Activated naive CD4-positive, alpha-beta T cell treated with anti-CD3 and anti-CD28 coated beads, Interleukin-2, amount 50 U/mL, for 16 hours (primary cell): ENCODE data around the gene GALNT2.

Experiments used
- DNase-seq: peaks from one replicate; pipeline ENCODE4 v3.0.0-alpha.2; 2020

Gene GALNT2

DNA sequence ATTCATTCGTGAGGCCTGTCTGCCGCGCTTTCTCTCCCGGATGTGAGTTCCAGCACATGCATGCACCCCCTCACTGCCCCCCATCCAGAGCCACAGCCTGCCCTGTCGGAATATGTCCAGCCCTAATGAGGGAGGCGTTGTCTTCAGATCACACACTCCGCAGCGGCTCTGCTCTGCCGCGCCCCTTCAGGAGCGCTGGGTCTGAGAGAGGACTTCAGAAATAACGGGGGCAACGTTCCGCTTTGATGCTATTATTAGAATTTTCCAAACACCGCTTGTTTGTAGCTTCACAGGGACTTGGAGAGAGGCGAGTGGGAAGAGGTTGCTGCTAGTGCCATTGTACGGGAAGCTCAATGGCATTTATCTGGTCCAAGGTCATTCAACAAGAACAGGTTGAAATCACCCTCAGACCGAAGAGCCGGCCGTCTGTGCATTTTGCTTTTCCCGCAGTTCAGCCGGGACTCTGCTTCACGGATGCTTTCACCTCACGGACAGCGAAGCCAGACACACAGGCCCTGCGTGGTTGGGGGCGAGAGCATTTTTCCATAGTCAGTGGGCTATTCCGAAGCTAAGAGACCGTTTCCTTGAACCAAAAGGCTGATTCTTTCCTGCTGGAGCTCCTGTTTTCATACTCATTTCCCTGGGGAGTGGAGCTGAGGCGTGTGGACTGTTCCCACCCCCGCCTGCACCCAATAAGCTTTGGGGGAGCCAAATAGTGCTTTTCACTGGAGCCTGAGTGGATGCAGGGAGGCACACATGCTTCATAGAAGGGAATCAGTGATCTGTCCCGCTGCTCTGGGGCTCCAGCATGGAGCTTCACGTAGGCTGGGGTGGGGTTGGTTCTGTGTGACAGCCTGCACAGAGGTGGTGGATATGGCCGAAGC lies 69.7 kb downstream of the GALNT2 start:
- DNase-seq, result no peak

DNA sequence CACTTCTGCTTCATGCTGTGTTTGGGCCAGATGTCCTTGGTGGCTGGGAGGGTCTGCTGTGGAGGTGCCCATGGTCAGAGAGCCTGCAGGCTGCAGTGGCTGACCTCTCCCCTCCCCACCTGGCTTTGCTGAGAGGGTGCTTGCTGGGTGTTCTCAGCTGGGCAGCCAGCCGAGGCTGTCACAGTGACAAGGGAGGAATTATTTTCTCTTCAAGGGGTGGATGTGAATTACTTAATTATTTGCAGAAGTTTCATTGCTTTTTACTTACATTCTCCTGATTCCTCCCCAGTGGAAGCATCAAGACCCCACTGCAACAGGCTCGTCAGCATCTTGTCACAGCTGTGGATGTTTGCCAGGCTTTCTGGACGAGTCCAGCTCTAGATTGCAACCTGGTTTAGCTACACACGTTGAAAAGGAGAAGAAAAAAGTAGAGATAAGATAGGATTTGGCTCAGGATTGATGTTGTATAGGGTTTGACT lies 70.3 kb downstream of the GALNT2 start:
- no peak for DNase-seq

DNA sequence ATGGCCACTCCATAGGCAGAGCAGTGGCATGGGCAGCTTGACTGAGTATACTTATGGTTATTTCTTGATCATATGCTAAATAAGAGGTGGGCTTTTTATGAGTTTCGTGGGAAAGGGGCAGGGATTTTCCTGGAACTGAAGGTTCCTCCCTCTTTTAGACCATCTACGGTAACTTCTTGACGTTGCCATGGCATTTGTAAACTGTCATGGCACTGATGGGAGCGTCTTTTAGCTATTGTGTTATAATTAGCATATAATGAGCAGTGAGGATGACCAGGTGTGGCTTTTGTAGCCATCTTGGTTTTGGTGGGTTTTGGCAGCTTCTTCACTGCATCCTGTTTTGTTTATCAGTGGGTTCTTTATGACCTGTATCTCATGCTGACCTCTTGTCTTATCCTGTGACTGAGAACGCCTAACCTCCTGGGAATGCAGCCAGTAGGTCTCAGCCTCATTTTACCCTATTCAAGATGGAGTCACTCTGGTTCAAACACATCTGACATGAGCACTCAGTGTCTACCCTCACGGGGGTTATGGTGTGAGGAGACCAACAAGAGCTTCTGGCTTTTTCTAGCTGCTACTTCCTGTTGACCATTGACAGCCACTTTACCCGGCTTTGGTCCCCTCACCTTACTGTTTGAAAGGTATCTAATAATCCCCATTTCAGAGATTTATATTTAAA lies 71.7 kb downstream of the GALNT2 start:
- DNase-seq, result no peak

DNA sequence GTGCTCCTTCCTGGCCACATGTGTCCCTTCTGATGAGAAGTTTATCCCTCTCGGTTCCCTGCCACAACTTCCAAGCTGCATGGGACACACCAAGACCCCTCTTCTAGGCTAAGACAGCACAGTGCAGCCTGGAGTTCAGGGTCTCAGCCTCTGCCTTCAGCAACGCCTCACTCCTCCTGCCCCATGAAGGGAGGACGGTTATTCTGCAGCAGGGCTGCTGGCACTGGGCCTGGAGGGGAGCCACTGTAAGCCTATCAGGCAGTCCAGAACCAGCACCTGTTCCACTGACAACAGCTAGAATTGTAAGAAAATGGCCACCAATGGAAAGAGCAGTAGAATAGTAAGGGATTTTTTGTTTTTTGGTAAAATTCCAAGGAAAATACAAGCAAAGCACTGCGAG lies 72.3 kb downstream of the GALNT2 start:
- DNase-seq, result no peak

DNA sequence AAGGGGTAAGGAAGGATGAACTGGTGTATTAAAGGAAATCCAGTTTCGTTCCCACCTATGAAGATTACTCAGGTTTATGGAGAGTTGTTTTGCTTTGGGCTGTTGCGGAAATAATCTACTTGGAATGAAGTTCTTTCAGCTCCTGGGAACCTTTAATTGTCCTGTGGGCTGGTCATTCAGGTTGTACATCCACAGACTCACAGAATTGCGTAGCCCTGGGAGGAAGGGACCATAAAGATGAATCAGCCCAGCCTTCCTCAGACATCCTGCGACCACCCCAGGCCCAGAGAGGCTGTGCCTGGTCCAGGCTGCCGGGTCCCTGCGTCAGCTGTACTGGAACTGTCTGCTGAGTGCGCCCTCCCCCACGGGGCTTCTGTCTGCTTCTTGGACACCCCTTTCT lies 72.7 kb downstream of the GALNT2 start:
- no peak for DNase-seq

DNA sequence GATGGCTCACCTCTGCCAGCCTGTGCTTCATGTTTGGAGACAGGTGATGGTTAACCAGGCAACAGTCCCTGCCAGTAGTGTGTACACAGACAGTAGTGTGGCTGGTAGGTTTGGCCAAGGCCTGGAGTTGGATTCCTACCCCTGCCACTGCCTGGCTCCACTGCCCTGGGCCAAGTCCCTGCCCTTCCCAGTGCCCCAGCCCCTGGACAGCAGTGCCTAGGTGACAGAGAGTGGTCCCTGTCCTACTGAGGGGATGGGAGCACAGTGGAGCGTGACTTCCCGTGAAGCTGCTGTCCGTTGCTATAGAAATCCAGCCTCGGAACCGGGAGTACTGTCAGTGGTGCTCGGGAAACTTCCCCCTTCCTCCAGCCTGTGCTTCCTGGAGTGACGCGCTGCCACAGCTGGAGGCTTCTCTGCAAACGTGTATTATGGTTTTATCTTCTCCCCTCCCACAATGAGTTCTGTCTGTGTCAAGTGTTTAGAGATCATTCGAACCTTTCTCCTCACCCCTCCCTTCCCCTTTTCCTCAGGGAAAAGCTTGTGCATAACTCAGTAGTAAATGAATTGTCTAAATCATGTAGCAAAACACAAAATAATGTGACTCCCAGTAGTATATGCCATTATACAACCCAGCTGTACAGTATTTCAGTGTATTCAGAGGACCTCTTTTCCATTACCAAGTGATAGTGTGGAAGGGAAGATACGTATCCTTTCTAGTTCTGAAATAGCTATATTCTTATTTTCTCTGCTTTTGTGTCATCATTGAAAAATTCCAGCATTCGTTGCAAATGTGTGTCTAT lies 73.4 kb downstream of the GALNT2 start:
- DNase-seq, result no peak

DNA sequence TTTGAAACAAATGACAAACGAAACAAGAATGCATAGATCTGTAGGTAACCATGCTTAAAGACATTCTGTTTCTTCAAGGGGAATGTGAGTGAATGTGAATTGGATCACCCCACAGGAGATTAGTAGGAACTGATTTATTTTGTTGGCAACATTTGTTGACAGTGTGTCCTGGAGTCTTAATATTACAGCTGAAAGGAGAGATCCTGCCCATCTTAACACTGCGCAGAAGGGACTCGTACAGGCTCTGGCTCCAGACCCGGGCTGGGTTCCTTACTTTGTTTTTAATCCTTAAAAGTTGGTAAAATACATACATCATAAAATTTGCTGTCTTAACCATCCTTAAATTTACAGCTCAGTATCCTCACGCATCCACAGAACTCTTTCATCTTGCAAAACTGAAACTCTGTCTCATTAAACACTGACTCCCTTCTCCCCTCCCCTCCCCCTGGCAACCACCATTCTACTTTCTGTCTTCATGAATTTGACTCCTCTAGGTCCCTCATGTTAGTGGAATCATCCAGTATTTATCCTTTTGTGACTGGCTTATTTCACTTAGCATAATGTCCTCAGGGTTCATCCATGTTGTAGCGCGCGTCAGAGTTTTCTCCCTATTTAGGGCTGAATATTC lies 74.1 kb downstream of the GALNT2 start:
- DNase-seq, result no peak

DNA sequence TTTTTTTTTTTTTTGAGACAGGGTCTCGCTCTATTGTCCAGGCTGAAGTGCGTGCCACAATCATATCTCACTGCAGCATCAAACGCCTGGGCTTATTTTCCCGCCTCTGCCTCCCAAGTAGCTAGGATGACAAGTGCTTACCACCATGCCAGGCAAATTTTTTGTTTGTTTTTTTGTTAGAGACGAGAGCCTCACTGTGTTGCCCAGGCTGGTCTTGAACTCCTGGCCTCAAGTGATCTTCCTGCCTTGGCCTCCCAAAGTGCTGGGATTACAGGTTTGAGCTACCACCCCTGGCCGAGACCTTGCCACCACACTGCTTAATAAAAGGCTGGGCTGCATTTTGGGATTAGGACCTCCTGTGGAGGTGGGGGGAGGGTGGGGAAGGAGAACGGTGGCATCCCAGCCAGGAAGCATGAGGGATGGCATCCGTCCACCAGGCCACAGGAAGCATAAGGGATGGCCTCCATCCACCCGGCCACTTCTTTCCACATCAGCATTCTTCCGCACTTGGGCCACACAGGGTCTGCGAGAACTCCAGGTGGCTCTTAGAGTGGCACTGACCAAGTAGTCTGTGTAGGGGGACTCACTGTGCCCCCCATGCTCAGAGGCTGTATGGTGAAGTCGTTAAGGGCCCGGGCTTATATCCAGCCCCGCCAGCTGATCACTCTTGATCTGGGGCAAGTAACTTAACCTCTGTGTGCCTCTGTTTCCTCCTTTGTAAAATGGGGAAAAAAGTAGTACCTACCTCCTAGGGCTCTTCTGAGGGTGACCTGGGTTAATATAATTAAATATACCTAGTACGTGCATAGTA lies 75.0 kb downstream of the GALNT2 start:
- no peak for DNase-seq

DNA sequence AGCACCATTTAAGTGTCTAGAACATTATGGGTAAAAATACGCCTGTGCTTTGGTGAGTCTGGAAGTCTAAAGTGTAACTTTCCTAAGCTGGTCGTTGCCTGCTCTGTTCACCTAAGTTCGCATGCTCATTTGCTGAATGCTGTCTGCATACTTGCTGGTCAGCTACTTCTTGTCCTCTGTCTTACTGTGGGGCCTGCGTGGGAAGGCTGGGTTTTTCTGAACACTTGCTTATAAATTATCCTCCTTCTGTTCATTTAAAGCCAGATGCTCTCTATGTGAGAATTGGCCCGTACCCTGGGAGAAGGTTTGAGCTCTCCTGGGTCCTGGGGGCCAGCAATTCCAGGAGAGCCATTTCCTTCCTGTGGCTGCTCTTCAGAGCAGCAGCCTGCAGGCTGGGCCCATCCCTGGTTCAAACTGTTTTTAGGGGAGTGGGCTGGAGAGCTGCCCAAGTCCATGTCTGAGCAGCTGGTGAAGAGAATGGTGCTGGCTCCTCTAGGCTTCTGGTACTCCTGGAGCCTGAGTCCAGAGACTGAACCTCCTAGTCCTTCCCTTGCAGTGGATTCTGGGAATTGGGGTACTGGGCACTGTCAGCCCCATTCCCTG lies 75.7 kb downstream of the GALNT2 start:
- no peak for DNase-seq

DNA sequence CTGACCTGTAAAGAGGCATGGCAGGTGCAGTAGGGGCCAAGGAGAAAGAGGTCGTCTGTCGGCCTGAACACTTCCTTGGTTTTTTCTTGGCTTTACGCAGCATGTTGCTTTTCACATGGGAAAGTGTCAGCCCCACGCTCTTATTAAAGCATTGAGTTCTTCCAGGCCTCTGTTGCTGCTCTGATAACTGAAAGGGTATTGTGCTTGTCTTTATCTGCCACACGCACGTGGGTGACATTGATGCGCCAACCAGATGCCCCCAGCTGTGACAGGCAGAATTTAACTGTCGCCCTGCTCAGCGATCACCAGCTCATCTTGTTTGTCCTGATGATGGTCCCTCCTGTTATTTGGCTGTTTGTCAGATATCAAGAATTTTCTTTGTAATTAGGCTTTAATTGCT lies 76.5 kb downstream of the GALNT2 start:
- no peak for DNase-seq

DNA sequence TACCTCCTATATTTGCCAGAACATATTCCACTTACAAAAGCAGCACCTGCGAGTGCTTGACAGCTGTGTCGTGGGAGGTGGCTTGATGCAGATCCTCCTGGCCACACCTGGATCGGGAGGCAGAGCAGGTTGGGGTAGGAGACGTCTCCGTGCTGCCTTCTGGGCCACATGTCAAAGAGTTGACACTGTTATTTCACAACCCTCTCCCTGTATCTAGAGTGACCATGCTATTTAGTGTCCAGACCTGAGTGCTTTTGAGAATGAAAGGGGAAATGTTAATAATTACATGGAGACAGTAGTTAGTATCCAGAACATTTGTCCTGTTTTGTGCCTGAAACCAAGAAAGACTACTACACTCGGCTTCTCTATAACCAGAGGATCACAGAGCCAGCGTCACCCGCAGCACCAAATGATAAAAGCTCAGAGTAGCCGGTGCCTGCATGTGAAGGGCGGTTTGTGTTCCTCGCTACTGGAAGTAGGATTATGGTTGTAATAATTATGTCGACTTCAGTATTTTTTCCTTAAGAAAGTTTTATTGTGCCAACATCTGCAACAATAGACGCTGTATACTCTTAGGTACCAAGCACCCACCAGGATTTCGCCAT lies 77.1 kb downstream of the GALNT2 start:
- DNase-seq, result no peak

DNA sequence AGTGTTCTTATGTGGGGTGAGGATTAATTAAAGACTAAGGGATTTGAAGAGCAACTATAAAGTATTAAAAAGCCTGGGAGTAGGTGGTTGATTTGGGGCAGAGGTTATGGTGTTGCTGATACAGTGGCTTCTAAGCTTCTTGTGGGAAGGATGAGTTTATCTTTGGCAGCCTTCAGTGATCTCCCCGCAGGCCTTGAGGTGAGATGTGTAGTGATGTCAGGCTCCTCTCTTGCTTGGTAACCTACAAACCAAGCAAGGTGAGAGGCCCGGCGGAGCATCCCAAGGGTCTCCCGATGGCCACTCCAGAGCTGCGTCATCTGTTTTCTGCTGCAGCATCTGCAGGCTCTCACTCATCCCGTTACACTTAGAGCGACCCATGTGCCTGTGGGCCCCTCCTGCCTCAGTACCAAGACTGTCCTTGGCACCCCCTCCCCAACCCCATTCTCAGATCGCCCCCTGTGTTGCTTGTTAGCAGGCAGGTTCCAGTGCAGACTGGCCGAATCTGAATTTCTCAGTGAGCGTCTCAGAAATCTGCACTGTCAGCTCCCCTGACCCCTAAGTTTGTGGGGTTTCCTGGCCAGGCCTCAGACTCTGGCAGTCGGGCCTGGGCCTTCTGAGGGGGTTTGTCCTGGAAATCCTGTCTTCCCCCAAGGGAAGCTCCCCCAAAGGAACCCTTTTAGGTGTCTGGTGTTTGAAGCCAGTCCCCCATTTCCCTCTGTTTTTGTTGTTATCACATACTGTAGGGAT lies 77.9 kb downstream of the GALNT2 start:
- DNase-seq, result no peak

DNA sequence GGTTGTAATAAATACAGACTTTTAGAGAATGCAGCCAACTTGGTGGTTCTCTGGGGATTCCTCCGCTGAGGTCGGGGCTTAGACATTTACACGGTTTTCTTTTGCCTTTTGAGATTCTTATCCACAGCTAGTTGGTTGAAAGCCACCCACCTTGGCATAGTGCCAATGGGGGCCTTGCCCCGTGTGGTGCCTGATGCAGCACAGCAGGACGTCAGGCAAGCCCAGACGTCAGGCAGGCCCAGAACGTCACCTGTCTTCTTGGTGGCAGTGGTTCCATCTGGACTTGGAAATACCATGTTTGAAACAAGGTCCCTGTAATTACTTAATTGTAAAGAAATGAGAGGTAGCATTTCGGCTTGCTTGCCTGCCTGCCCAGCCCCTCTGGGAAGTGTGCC lies 78.5 kb downstream of the GALNT2 start:
- no peak for DNase-seq

DNA sequence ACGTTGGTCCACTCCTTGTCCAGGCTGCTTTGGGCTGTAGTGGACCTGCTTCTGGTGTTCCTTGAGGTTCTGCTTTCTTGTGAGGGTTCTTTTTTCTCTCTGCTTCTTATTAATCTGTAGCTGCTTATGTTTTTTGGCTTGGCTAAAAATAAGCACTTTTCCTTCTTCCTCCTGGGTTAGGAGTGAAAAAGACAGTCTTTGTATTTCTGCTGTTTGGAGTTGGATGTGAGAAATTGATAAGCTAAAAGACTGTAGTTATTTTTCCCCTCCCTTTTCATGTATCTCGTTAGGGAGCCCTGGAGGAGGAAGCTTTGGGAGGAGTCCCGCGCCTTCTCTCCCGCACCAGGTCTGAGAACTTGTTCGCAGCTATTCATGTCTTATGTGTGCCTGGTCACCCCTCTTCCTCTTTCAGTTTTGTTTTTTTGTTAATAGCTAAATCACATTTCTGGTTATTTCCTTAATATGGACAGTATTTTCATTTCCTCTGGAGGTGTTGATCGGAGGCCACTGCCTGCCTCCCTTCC lies 79.0 kb downstream of the GALNT2 start:
- no peak for DNase-seq

DNA sequence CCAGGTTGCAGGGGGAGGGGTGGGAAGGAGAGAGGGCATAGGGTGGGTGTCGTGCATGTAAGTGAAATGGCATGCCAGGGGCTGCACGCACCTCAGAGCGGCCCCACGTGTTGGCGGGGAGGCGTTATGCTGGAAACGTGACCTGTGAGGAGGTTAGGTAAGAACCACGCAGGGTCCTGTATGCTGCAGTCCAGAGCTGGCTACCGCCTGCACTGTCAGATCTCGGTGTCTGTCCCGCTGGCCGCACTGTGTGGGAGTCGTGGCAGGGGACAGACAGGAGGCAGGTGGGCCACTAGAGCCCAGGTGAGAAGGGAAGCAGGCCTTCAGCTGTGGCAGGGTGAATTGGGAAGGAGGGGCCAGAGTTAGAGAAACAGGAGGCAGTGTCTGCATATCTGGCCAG lies 79.7 kb downstream of the GALNT2 start:
- no peak for DNase-seq

DNA sequence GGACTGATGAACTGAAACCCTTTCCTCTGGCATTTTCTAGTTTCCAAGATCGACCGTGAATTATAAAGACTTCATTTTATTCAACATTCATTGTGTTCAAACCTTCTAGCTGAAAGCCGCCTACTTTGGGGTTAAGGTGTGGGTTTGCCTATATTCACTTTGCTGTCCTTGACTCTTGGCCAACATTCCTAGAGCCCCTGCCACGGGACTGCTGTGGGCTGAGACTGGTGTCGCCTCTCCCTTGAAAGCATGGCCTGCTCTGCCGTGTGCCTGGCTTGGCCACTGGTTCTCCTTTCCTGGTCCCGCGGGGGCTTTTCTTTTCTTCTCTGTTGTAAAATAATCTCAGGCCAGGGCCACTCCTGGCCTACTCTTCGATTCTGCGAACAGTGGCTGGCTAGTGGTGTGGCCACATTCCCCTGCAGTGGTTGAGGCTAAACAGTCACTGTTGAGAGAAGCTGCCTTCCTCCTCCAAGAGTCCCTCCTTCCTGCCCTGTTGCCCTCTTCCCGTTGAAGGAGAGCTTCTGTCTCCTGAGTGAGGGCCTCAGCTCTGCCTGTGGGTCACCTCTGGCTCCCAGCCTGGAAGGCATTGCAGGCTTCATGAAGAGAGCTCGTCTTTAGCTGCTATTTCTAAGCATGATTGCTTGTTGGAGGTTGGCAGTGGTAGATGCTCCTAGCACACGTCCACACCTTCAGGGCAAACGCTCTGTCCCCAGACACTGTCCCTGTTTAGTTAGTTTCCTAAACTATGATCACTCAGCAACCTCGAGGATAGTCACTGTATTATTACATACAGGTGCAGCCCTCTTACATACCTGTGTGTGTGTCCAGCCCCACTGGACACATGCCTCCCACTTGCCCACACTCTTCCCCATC lies 80.5 kb downstream of the GALNT2 start:
- DNase-seq, result no peak

DNA sequence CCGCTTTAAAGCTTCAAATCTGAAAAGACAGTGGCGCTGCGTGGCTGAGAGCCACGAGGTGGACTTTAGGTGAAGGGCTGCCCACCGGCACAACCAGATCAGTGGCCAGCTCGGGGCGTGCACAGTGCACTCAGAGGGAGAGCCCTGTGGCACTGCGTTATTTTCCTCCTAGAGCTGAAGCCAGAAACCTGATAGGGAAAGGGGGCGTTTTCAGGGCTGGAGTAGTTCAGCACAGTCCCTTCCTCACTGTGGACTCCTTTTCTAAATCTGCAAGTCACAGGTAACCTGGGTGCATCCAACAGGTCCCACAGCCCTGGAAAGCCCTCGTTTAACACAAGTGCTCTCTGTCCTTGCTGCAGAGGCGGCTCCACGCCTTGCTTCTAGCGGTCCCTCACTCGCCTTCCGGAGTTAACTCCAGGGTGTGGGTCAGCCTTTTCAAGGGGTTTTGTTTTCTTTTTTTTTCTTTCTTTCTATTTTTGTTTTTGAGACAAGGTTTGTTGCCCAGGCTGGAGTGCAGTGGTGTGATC lies 81.2 kb downstream of the GALNT2 start:
- DNase-seq, result no peak

DNA sequence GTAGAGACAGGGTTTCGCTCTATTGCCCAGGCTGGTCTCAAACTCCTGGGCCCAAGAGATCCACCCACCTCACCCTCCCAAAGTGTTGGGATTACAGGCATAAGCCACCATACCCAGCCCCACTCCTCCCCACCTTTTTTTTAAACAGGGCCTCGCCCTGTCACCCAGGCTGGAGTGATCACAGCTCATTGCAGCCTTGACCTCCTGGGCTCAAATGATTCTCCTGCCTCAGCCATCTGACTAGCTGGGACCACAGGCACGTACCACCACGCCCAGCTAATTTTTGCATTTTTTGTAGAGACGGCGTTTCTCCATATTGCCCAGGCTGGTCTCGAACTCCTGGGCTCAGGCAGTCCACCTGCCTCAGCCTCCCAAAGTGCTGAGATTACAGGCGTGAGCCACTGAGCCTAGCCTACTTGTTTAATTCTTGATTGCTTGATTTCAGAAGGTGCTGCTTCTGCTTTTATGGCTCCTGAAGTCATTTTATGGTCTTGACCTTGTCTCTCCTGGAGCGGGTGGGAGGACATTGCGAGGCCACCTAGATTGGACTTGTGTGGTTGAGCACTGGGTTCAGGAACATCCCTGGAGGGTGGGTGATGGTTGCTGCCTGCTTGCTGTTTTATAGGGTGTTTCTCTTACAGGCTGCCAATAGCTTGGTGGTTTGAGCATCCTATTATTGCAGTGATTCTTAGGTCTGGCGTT lies 81.9 kb downstream of the GALNT2 start:
- no peak for DNase-seq
